Astrocyte of the spinal cord (primary cell): ENCODE results near the gene SBDS.
"Not testable (repeated sequence)": the region's sequence is repeated elsewhere in the genome, so short reads cannot be mapped to it uniquely, and the experiment has no call there.

Source experiments
- DNase-seq: peaks from one replicate; pipeline ENCODE4 v3.0.0; 2011; ENCODE audit warnings: low read depth, low spot score
- H3K4me3 ChIP-seq: 2 replicates; pipeline ENCODE4 v1.5.1; 2011; ENCODE audit warnings: low read depth, mild to moderate bottlenecking, low read length, moderate library complexity
- in situ Hi-C: cut with HindIII; loops from 2 replicates; pipeline ENCODE4 v1.10.0; 2017; ENCODE audit warnings: low sequenced_read_pairs
- TF ChIP-seq, protein P1 (sequence below): IDR thresholded peaks from 2 replicates; pipeline ENCODE4 v1.5.1; 2012; ENCODE audit warnings: low read depth, mild to moderate bottlenecking, low read length, inconsistent platforms

SBDS gene

GRCh38 chr7:67021260-67021659 lies 25.9 kb upstream of the SBDS start:
- no peak for DNase-seq
- in situ Hi-C loops = no loop called here
- TF ChIP-seq, protein P1, sequence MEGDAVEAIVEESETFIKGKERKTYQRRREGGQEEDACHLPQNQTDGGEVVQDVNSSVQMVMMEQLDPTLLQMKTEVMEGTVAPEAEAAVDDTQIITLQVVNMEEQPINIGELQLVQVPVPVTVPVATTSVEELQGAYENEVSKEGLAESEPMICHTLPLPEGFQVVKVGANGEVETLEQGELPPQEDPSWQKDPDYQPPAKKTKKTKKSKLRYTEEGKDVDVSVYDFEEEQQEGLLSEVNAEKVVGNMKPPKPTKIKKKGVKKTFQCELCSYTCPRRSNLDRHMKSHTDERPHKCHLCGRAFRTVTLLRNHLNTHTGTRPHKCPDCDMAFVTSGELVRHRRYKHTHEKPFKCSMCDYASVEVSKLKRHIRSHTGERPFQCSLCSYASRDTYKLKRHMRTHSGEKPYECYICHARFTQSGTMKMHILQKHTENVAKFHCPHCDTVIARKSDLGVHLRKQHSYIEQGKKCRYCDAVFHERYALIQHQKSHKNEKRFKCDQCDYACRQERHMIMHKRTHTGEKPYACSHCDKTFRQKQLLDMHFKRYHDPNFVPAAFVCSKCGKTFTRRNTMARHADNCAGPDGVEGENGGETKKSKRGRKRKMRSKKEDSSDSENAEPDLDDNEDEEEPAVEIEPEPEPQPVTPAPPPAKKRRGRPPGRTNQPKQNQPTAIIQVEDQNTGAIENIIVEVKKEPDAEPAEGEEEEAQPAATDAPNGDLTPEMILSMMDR = no peak
- H3K4me3 ChIP-seq = no peak overlapping the region

GRCh38 chr7:67019562-67020390 lies 24.4 kb upstream of the SBDS start:
- TF ChIP-seq, protein P1 = no peak
- in situ Hi-C loops = no loop called here
- no peak overlapping the region for H3K4me3 ChIP-seq
- DNase-seq = no peak

GRCh38 chr7:67018940-67019339 lies 23.6 kb upstream of the SBDS start:
- H3K4me3 ChIP-seq = no peak overlapping the region
- in situ Hi-C loops = no loop called here
- TF ChIP-seq, protein P1 = no peak
- DNase-seq = no peak

GRCh38 chr7:67017971-67018370 lies 22.6 kb upstream of the SBDS start:
- H3K4me3 ChIP-seq, in situ Hi-C loops, DNase-seq: not testable (repeated sequence)

DNA sequence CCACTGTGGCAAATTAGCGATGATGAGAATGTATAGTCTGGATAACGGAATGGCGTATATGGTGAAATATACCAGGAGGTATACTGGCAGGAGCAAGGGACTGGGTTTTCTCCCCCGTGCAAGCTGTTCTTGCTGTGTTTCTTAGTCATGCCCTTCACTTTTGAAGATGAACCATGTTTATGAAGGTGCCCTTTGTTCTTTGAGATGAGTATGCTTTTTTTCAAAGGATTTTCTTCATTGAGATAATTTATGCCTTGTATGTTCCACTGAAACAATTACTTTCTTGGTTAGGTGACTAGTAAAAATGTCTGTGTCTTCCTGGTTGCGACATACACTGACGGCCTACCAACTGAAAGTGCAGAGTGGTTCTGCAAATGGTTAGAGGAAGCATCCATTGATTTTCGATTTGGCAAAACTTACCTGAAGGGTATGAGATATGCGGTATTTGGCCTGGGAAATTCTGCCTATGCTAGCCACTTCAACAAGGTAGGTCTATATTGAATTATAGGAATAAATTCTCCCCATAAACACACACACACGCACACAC lies 18.8 kb upstream of the SBDS start:
- in situ Hi-C loops, DNase-seq, H3K4me3 ChIP-seq: not testable (repeated sequence)

DNA sequence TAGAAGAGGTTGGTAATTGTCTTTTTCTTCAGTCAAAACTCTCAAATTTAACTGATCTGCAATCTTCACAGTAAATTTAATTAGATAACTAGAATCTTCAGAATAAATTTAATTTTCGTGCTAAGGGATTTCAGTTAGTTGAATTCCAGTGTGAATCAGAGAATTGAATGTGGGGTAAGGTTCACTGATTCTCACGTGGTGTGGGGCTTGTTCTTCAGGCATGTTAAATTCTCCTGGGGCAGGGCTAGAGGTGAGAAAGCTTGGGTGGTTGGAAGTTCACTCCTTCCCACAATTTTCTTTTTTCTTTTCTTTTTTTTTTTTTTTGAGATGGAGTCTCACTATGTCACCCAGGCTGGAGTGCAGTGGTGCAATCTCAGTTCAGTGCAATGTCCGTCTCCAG lies 14.3 kb upstream of the SBDS start:
- H3K4me3 ChIP-seq, in situ Hi-C loops, DNase-seq: not testable (repeated sequence)

GRCh38 chr7:67008260-67008659 lies 12.9 kb upstream of the SBDS start:
- in situ Hi-C loops = no loop called here
- no peak for DNase-seq
- H3K4me3 ChIP-seq = no peak overlapping the region
- TF ChIP-seq, protein P1 = no peak

DNA sequence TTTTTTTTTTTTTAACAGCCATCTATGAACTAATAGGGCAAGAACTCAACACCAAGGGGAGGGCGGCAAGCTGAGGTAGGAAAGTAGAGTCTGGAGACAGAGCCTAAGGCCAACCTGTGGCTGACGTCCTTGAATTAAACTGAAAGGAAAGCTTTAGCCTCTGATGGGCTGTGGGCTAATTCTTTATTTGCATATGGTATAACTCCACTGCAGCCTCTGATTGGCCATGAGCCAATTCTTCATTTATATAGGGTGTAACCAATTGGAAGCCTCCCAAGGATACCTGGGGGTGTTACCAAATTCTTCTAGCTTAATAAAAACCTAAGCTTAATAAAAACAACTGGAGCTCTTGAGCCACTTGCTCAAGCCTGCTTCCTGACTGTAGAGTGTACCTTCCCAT lies 11.6 kb upstream of the SBDS start:
- DNase-seq = no peak
- TF ChIP-seq, protein P1 = no peak
- no peak overlapping the region for H3K4me3 ChIP-seq
- in situ Hi-C loops = no loop called here

DNA sequence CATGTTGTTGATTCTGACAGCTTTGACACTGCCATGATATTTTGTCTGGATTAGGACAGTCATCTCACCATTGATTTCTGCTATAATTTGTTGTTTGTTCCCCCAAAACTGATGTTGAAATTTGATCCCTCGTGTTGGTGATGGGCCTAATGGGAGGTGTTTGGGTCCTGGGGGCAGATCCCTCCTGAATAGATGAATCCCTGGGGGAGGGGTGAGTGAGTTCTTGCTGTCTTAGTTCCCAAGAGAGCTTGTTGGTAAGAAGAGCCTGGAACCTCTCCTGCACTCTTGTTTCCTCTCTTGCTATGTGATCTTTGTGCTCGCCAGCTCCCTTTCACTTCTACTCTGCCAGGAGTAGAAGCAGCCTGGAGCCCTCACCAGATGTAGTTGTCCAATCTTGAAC lies 8.8 kb upstream of the SBDS start:
- in situ Hi-C loops, DNase-seq, H3K4me3 ChIP-seq: not testable (repeated sequence)
